ENCODE results near the gene MDK.
A peak's percentile ranks its signal among the peaks of the same experiment; 100 is the strongest.

The MDK gene

GRCh38 chr11:46381048-46381818 is at the start of gene MDK:
MDK (plus strand) TSS chr11:46381669; CDS start chr11:46382058, 389 bp downstream.
- no peak for DNase-seq (ENCODE audit: low read depth)

GRCh38 chr11:46332093-46332567 is 49.3 kb upstream of the MDK start:
- DNase-seq (ENCODE audit: low read depth), result no peak

- no peak for DNase-seq (ENCODE audit: low read depth)
Measured at GRCh38 chr11:46332568-46333393, 48.7 kb upstream of the MDK start.

GRCh38 chr11:46333394-46333947 is 48.0 kb upstream of the MDK start:
- no peak for DNase-seq (ENCODE audit: low read depth)

GRCh38 chr11:46334211-46334610 is 47.3 kb upstream of the MDK start:
- DNase-seq (ENCODE audit: low read depth), result no peak

GRCh38 chr11:46335271-46335670 is 46.2 kb upstream of the MDK start:
- DNase-seq (ENCODE audit: low read depth), result no peak

- no peak for DNase-seq (ENCODE audit: low read depth)
Measured at GRCh38 chr11:46335890-46336562, 45.4 kb upstream of the MDK start.

- DNase-seq (ENCODE audit: low read depth), result peak; percentile 89
Measured at GRCh38 chr11:46336563-46337180, 44.8 kb upstream of the MDK start.

GRCh38 chr11:46337626-46338345 is 43.7 kb upstream of the MDK start:
- DNase-seq (ENCODE audit: low read depth), result no peak

GRCh38 chr11:46338636-46338987 is 42.9 kb upstream of the MDK start:
- DNase-seq (ENCODE audit: low read depth), result peak; percentile 67

GRCh38 chr11:46338988-46339666 is 42.3 kb upstream of the MDK start:
- DNase-seq (ENCODE audit: low read depth), result no peak

GRCh38 chr11:46339816-46340215 is 41.7 kb upstream of the MDK start:
- DNase-seq (ENCODE audit: low read depth), result peak; percentile 50

GRCh38 chr11:46341454-46341853 is 40.0 kb upstream of the MDK start:
- DNase-seq (ENCODE audit: low read depth), result no peak

GRCh38 chr11:46342239-46342638 is 39.2 kb upstream of the MDK start:
- peak; percentile 41 for DNase-seq (ENCODE audit: low read depth)

- no peak for DNase-seq (ENCODE audit: low read depth)
Measured at GRCh38 chr11:46343520-46343919, 37.9 kb upstream of the MDK start.

- no peak for DNase-seq (ENCODE audit: low read depth)
Measured at GRCh38 chr11:46345131-46345597, 36.3 kb upstream of the MDK start.

- no peak for DNase-seq (ENCODE audit: low read depth)
Measured at GRCh38 chr11:46345881-46346484, 35.5 kb upstream of the MDK start.

GRCh38 chr11:46346886-46347636 is 34.4 kb upstream of the MDK start, which contains the start of gene DGKZ:
DGKZ (plus strand) TSS chr11:46347463; CDS start chr11:46347660, 197 bp downstream.
- peak; percentile 73 for DNase-seq (ENCODE audit: low read depth)

- no peak for DNase-seq (ENCODE audit: low read depth)
Measured at GRCh38 chr11:46347637-46348311, 33.7 kb upstream of the MDK start.

Measured in iris pigment epithelial cell (primary cell).